Chondrocyte (in vitro differentiated cells): ENCODE measurements around the gene TNPO3. TPM values are rescaled to one million over a fixed set of nuclear protein-coding genes. Genes with fewer than 3 reads are reported as not detected.
A peak's percentile ranks its signal among the peaks of the same experiment; 100 is the strongest.

Experiments used
- DNase-seq: peaks from one replicate; pipeline ENCODE4 v3.0.0; 2021; ENCODE audit warnings: mixed read lengths, low spot score
- H3K27ac Mint-ChIP-seq: one replicate; pipeline ENCODE4 v1.8.0; 2021; ENCODE audit warnings: mild to moderate bottlenecking, moderate library complexity, mixed read lengths; ENCODE audit not compliant: unreplicated experiment
- H3K27me3 Mint-ChIP-seq: 2 replicates; pipeline ENCODE4 v1.8.0; 2021; ENCODE audit warnings: low read depth, mixed read lengths
- H3K36me3 Mint-ChIP-seq: 2 replicates; pipeline ENCODE4 v1.8.0; 2021; ENCODE audit warnings: low read depth, mixed read lengths
- H3K4me1 Mint-ChIP-seq: 2 replicates; pipeline ENCODE4 v1.8.0; 2021; ENCODE audit warnings: low read depth, mild to moderate bottlenecking, mixed read lengths
- H3K4me3 Mint-ChIP-seq: one replicate; pipeline ENCODE4 v1.8.0; 2021; ENCODE audit warnings: mild to moderate bottlenecking, moderate library complexity, mixed read lengths; ENCODE audit not compliant: unreplicated experiment
- H3K9me3 Mint-ChIP-seq: 2 replicates; pipeline ENCODE4 v1.8.0; 2021; ENCODE audit warnings: low read depth, mixed read lengths
- CTCF ChIP-seq: fragments of 200-600 bp; sonication (generic); IDR thresholded peaks from 2 replicates; pipeline ENCODE4 v1.5.0; 2021; ENCODE audit warnings: antibody characterized with exemption, mild to moderate bottlenecking, moderate library complexity
- total RNA-seq: library from RNA; stranded (reverse); gene quantifications from 3 replicates; pipeline ENCODE4 v1.2.1, GENCODE V29; 2021

TNPO3 gene
- total RNA-seq, 1 donor from 2014 or later = 44.0 TPM

- no peaks in the 10 kb centered on the region for H3K9me3 Mint-ChIP-seq
- TF ChIP-seq CTCF = no peak
- peaks cover 12% of the 10 kb centered on the region for H3K36me3 Mint-ChIP-seq
- H3K27ac Mint-ChIP-seq = no peak overlapping the region
- peaks cover 2% of the 10 kb centered on the region for H3K27me3 Mint-ChIP-seq
- DNase-seq = no peak
- no peak overlapping the region for H3K4me3 Mint-ChIP-seq
- no peaks in the 10 kb centered on the region for H3K4me1 Mint-ChIP-seq
Observed at GRCh38 chr7:128951296-128951695, 103.6 kb downstream of the TNPO3 start.

- Mint-ChIP-seq H3K9me3 (no peaks in the 10 kb centered on the region), H3K36me3 (peaks cover 6% of the 10 kb centered on the region), H3K4me3 (no peak overlapping the region), H3K27ac (no peak overlapping the region), H3K27me3 (peaks cover 2% of the 10 kb centered on the region), H3K4me1 (no peaks in the 10 kb centered on the region)
- no peak for DNase-seq
- TF ChIP-seq CTCF = no peak
Observed at GRCh38 chr7:128948976-128949760, 105.7 kb downstream of the TNPO3 start.

GRCh38 chr7:128948312-128948973, 106.5 kb downstream of the TNPO3 start:
- H3K9me3 Mint-ChIP-seq = no peaks in the 10 kb centered on the region
- no peak for DNase-seq
- no peak for TF ChIP-seq CTCF
- H3K4me3 Mint-ChIP-seq = no peak overlapping the region
- H3K4me1 Mint-ChIP-seq = no peaks in the 10 kb centered on the region
- no peak overlapping the region for H3K27ac Mint-ChIP-seq
- peaks cover 3% of the 10 kb centered on the region for H3K36me3 Mint-ChIP-seq
- peaks cover 2% of the 10 kb centered on the region for H3K27me3 Mint-ChIP-seq

GRCh38 chr7:128947854-128948253, 107.1 kb downstream of the TNPO3 start:
- Mint-ChIP-seq H3K4me1 (no peaks in the 10 kb centered on the region), H3K36me3 (no peaks in the 10 kb centered on the region), H3K27me3 (peaks cover 2% of the 10 kb centered on the region), H3K4me3 (no peak overlapping the region), H3K9me3 (no peaks in the 10 kb centered on the region), H3K27ac (no peak overlapping the region)
- no peak for TF ChIP-seq CTCF
- DNase-seq = no peak

- DNase-seq = no peak
- TF ChIP-seq CTCF = peak; percentile 26
- Mint-ChIP-seq H3K9me3 (no peaks in the 10 kb centered on the region), H3K36me3 (no peaks in the 10 kb centered on the region), H3K4me1 (no peaks in the 10 kb centered on the region), H3K27ac (no peak overlapping the region), H3K27me3 (peaks cover 2% of the 10 kb centered on the region), H3K4me3 (no peak overlapping the region)
Observed at GRCh38 chr7:128946936-128947830, 107.7 kb downstream of the TNPO3 start.
